Measurements from ENCODE around the gene IDI1.

IDI1 gene

GRCh38 chr10:994836-995558 is 53.9 kb downstream of the IDI1 start:
- DNase-seq (ENCODE audit: low read depth in 2 of 2), result no peak

- DNase-seq (ENCODE audit: low read depth in 2 of 2), result no peak
Observed at GRCh38 chr10:992871-993270, 56.0 kb downstream of the IDI1 start.

DNA sequence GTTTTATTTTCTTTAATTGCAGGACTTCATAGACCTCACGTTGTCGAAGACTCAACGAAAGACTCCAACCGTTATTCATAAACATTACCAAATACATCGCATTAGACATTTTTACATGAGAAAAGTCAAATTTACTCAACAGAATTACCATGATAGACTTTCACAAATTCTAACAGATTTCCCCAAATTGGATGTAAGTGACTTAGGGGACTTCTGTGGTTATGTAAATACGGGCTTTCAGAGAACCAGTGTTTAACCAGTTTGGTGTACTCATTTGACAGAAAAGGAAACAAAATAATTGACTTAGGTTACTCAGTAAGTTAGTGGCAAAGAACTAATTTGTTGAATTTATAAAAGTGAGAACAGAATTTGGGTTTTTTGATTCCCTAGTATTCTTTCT is 56.5 kb downstream of the IDI1 start:
- no peak for DNase-seq (ENCODE audit: low read depth in 2 of 2)

DNA sequence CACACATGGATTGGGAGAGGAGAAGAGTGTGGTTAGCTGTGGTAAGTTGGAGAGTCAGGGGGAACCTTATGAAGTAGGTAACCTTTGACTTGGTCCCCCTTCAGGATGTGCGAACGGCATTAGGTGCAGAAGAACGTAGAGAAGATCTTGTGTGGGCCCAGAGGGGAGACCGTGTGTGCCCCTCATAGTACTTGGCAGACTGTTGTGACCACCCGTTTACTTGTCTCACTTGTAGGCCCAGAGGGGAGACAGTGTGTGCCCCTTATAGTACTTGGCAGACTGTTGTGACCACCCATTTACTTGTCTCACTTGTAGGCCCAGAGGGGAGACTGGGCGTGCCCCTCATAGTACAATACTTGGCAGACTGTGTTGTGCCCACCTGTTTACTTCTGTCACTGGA is 58.1 kb downstream of the IDI1 start:
- DNase-seq (ENCODE audit: low read depth in 2 of 2), result no peak
